Peyer's patch (tissue), 4 donors: Measurements from ENCODE around the gene B3GNT2.

Source experiments
- POLR2A ChIP-seq, 2 donors: fragments of 450-650 bp; IDR thresholded peaks; one replicate each; pipeline ENCODE4 v1.5.1; 2017; ENCODE audit warnings: antibody characterized with exemption in 2 of 2, mild to moderate bottlenecking in 2 of 2, moderate library complexity in 2 of 2
- TF ChIP-seq, protein P1 (sequence below), 6 experiments: fragments of 450-650 bp in 4 of 6; fragments of 200-600 bp in 2 of 6; sonication (generic) in 1 of 6; IDR thresholded peaks; one replicate each; pipeline ENCODE4 v1.5.1; 2017 to 2019; ENCODE audit warnings: antibody characterized with exemption in 6 of 6, mild to moderate bottlenecking in 3 of 6, moderate library complexity in 1 of 6

GRCh38 chr2:62227386-62228075 is 31.6 kb downstream of the B3GNT2 start:
- TF ChIP-seq, protein P1, sequence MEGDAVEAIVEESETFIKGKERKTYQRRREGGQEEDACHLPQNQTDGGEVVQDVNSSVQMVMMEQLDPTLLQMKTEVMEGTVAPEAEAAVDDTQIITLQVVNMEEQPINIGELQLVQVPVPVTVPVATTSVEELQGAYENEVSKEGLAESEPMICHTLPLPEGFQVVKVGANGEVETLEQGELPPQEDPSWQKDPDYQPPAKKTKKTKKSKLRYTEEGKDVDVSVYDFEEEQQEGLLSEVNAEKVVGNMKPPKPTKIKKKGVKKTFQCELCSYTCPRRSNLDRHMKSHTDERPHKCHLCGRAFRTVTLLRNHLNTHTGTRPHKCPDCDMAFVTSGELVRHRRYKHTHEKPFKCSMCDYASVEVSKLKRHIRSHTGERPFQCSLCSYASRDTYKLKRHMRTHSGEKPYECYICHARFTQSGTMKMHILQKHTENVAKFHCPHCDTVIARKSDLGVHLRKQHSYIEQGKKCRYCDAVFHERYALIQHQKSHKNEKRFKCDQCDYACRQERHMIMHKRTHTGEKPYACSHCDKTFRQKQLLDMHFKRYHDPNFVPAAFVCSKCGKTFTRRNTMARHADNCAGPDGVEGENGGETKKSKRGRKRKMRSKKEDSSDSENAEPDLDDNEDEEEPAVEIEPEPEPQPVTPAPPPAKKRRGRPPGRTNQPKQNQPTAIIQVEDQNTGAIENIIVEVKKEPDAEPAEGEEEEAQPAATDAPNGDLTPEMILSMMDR (IDR thresholded peaks at IDR 0.05), result no peak
- no peak for TF ChIP-seq POLR2A (IDR thresholded peaks at IDR 0.05)
